ENCODE measurements around the gene SUPT5H. TPM values are rescaled to one million over a fixed set of nuclear protein-coding genes. Genes with fewer than 3 reads are reported as not detected.
A peak's percentile ranks its signal among the peaks of the same experiment; 100 is the strongest.

Gene SUPT5H
- total and polyA plus RNA-seq, 2 of the 4 experiments (the other 2 are of a cell fraction) = 75.3 to 116 TPM

- peaks cover 24% of the 10 kb centered on the region for H3K4me1 ChIP-seq (ENCODE audit: control insufficient read depth, insufficient read depth, low read length)
- no peaks in the 10 kb centered on the region for H3K9me3 ChIP-seq (ENCODE audit: control insufficient read depth, insufficient read depth, low read length)
- H4K5ac ChIP-seq (ENCODE audit: low read depth, low read length) = no peak overlapping the region
- peak overlapping the region; percentile 20; the same call in 1 of the 2 replicates for H3K23ac ChIP-seq (ENCODE audit: low read depth, low read length)
- H3K4me3 ChIP-seq (ENCODE audit: insufficient read depth, low read depth, low read length) = no peak overlapping the region
- peak overlapping the region; percentile 84 for H2AK9ac ChIP-seq (replicated peaks; ENCODE audit: low read depth, low read length, poor library complexity)
- peaks cover 7 to 51% of the 10 kb centered on the region in 2 experiments; a peak in 3 of 4 replicates for H3K79me1 ChIP-seq (ENCODE audit: low read depth in 1 of 2, low read length in 2 of 2)
- H3K4ac ChIP-seq (ENCODE audit: low read depth, low read length) = peak overlapping the region; percentile 95
- H4K8ac ChIP-seq (ENCODE audit: low read depth in 2 of 2, low read length in 2 of 2) = peak overlapping the region in 1 of 2 experiments; percentile 85; a peak in 2 of 4 replicates
- peak overlapping the region; percentile 44 for H3K27ac ChIP-seq (ENCODE audit: insufficient read depth, low read length)
- H4K20me1 ChIP-seq (ENCODE audit: insufficient read depth, low read length) = peaks cover 17% of the 10 kb centered on the region
- no peak overlapping the region for H3K56ac ChIP-seq (ENCODE audit: extremely low read depth, insufficient read depth, low read length)
- peak overlapping the region; percentile 89; the same call in 1 of the 2 replicates for H3K14ac ChIP-seq (replicated peaks; ENCODE audit: low read depth, low read length)
- peak overlapping the region; percentile 92; the same call in 2 of the 3 replicates for H2BK15ac ChIP-seq (ENCODE audit: low read depth, low read length)
- peaks cover 11% of the 10 kb centered on the region for H3K9me1 ChIP-seq (ENCODE audit: insufficient read depth, low read length)
- dilution Hi-C loops (cut with HindIII; ENCODE audit: low sequenced_read_pairs, unreplicated experiment) = no loop called here
- DNase-seq (peak; percentile 84), ATAC-seq (ENCODE audit: low read depth) (peak; percentile 13)
- intact Hi-C loops (cut with micrococcal nuclease) = no loop called here
- peak overlapping the region; percentile 84 for H2BK120ac ChIP-seq (ENCODE audit: low read depth, low read length)
- no peak overlapping the region for H3K18ac ChIP-seq (ENCODE audit: low read depth, low read length)
- H3K4me2 ChIP-seq (ENCODE audit: low read depth, low read length) = no peak overlapping the region
- H2AK5ac ChIP-seq (ENCODE audit: low read depth, low read length) = peak overlapping the region; percentile 96
- H2AFZ ChIP-seq (replicated peaks; ENCODE audit: low read length, poor library complexity) = peak overlapping the region; percentile 78
- no peak overlapping the region for H3K9ac ChIP-seq (ENCODE audit: low read depth, low read length)
- peak overlapping the region; percentile 85 for H4K91ac ChIP-seq (ENCODE audit: insufficient read depth, low read depth, low read length)
- no TSS peak for BruUV-seq (replicated peaks)
- CTCF ChIA-PET = interaction anchor here (0.8 to 2.1 kb wide), 8 partner anchors 10 to 47 kb away, joined by 3 to 28 read pairs (median 3); partner anchors contain the start of genes PLEKHG2 and SUPT5H
- H3K27me3 ChIP-seq (ENCODE audit: control insufficient read depth, insufficient read depth, low read length) = no peaks in the 10 kb centered on the region
- H3K36me3 ChIP-seq (ENCODE audit: control insufficient read depth, insufficient read depth, low read length) = peaks cover 17% of the 10 kb centered on the region
- H2BK20ac ChIP-seq (ENCODE audit: low read depth, low read length) = peak overlapping the region; percentile 70
- POLR2A ChIA-PET (ENCODE audit: unreplicated experiment) = interaction anchor here (1.2 to 1.9 kb wide), 2 partner anchors 8 to 13 kb away, joined by 3 to 5 read pairs; partner anchors contain the start of gene ZFP36
- in situ Hi-C loops (cut with MboI; ENCODE audit: low sequenced_read_pairs) = no loop called here
- WGBS, 2 experiments (ENCODE audit: extremely low coverage in 2 of 2, insufficient read length in 1 of 2) = 79% methylated on average over 5 of the region's 11 CpGs; no CpG with 5 or more reads in 1 of the 2 experiments
- peak overlapping the region; percentile 84 for H2BK5ac ChIP-seq (ENCODE audit: low read depth, low read length, poor library complexity, severe bottlenecking)
- TF ChIP-seq RCOR1 (IDR thresholded peaks at IDR 0.05; ENCODE audit: insufficient replicate concordance, low read length) (no peak), SMC3 (IDR thresholded peaks at IDR 0.05; ENCODE audit: low read depth, low read length) (no peak), CTCF (conservative IDR thresholded peaks at IDR 0.05; ENCODE audit: low read depth, low read length) (no peak), MXI1 (IDR thresholded peaks at IDR 0.05; ENCODE audit: borderline replicate concordance, low read depth, low read length) (no peak), USF2 (IDR thresholded peaks at IDR 0.05; ENCODE audit: low read depth, low read length) (no peak), FOS (IDR thresholded peaks at IDR 0.05; ENCODE audit: low read depth, low read length) (peak; percentile 27; the same call in 1 of the 2 replicates), ELK1 (IDR thresholded peaks at IDR 0.05; ENCODE audit: borderline replicate concordance, low read depth, low read length) (no peak), NFE2L2 (IDR thresholded peaks at IDR 0.05; ENCODE audit: low read depth, low read length) (no peak), RFX5 (IDR thresholded peaks at IDR 0.05; ENCODE audit: low read depth, low read length) (no peak), CEBPB (IDR thresholded peaks at IDR 0.05; ENCODE audit: low read depth, low read length) (peak; percentile 79), RAD21 (IDR thresholded peaks at IDR 0.05; ENCODE audit: low read length) (no peak), CHD1 (IDR thresholded peaks at IDR 0.05; ENCODE audit: low read depth, low read length) (no peak), POLR2A (IDR thresholded peaks at IDR 0.05; ENCODE audit: low read depth, low read length) (no peak), MAZ (IDR thresholded peaks at IDR 0.05; ENCODE audit: borderline replicate concordance, low read depth, low read length) (peak; percentile 20; the same call in 1 of the 2 replicates), MAFK (IDR thresholded peaks at IDR 0.05; ENCODE audit: low read depth, low read length) (no peak)
Measured at GRCh38 chr19:39398297-39398864, 47.0 kb upstream of the SUPT5H start.
